Lower lobe of right lung (tissue), 2 donors: Measurements from ENCODE around the gene SECTM1. TPM values are rescaled to one million over a fixed set of nuclear protein-coding genes. Genes with fewer than 3 reads are reported as not detected.

Experiments used
- ATAC-seq, 2 donors: fragments of 200-7000 bp; cut with Tn5 transposase; one replicate each; pipeline ENCODE4 v1.9.1; 2020 to 2022; ENCODE audit warnings: mild to moderate bottlenecking in 2 of 2, moderate library complexity in 2 of 2
- DNase-seq: peaks from one replicate; pipeline ENCODE4 v3.0.0-alpha.2; 2020
- H3K27ac ChIP-seq: fragments of 200-600 bp; one replicate; pipeline ENCODE4 v1.8.0; 2022
- H3K27me3 ChIP-seq: fragments of 200-600 bp; one replicate; pipeline ENCODE4 v1.8.0; 2022; ENCODE audit warnings: low read depth
- H3K36me3 ChIP-seq: fragments of 200-600 bp; one replicate; pipeline ENCODE4 v1.8.0; 2022; ENCODE audit warnings: mild to moderate bottlenecking
- H3K4me1 ChIP-seq: fragments of 200-600 bp; one replicate; pipeline ENCODE4 v1.8.0; 2022
- H3K4me3 ChIP-seq: fragments of 200-600 bp; one replicate; pipeline ENCODE4 v1.8.0; 2022; ENCODE audit warnings: mild to moderate bottlenecking
- H3K9me3 ChIP-seq: fragments of 200-600 bp; one replicate; pipeline ENCODE4 v1.8.0; 2022
- CTCF ChIP-seq: fragments of 200-600 bp; IDR thresholded peaks from one replicate; pipeline ENCODE4 v1.8.0; 2022; ENCODE audit warnings: antibody characterized with exemption, mild to moderate bottlenecking
- intact Hi-C: fragments of 100-400 bp; cut with DNase I; formaldehyde crosslinking; loops from one replicate; pipeline ENCODE4 v1.11.0; 2022
- total RNA-seq: library from RNA; stranded (reverse); fragmentation: NEBNext Ultra II Directional; extraction: Animal tissue kit (Norgen Biotek cat#: 25700); gene quantifications from one replicate; pipeline ENCODE4 v1.2.1, GENCODE V29; 2021
- donor health status: DM: no; HTN: yes; CAD: no; lungs with severe emphysema.

Gene SECTM1
- total RNA-seq, 1 donor from 2014 or later = 44.5 TPM

DNA sequence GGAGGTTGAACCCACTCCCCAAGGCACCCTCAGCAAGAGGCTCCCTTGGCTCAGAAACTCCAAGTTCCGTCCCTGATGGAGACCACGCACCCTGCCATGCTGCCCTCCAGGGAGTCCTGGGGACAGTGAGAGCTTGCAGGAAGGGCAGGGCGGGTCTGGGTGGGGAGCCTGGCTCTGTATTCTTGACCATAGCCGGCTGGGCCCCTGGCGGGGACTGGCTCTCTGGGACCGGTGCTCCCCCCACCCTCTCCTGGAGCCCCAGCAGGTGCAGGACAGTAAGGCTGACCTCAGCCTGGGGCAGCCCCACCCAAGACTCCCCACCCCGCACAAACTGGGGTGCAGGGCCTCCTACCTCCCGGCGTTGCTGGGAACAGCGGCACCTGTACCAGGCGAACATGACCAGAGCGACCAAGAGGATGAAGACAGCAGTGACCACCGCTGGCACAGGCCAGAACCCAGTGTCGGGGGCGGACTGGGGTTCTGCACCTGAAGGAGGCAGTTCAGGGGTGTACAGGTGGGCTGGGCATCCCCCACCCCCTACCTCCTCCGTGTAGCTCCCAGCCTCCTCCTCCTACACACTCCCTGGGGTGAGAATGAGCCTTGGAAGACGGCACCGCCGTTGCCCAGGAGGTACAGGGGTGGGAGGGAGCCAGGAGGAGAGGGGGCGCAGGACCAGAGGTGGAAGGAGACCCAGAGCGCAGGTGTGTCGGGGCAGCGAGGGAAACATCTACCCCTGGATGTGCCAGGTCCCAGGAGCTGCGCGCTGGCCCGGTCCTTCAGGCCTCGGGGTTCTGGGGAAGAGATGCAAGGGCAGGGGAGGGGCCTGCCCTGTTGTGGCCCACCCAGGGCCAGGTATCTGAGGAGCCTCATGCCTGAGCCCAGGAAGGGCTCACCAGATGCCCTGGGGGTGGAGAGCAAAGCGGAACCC is 10.8 kb downstream of the SECTM1 start:
- Histone ChIP-seq H3K36me3 (peaks cover 7% of the 10 kb centered on the region), H3K27me3 (no peaks in the 10 kb centered on the region), H3K9me3 (no peaks in the 10 kb centered on the region), H3K4me3 (no peak overlapping the region), H3K27ac (no peak overlapping the region), H3K4me1 (peaks cover 8% of the 10 kb centered on the region)
- no peak for TF ChIP-seq CTCF
- DNase-seq (no peak), ATAC-seq (peak in 1 of 2 donors; percentile 3)
- intact Hi-C loops = no loop called here

DNA sequence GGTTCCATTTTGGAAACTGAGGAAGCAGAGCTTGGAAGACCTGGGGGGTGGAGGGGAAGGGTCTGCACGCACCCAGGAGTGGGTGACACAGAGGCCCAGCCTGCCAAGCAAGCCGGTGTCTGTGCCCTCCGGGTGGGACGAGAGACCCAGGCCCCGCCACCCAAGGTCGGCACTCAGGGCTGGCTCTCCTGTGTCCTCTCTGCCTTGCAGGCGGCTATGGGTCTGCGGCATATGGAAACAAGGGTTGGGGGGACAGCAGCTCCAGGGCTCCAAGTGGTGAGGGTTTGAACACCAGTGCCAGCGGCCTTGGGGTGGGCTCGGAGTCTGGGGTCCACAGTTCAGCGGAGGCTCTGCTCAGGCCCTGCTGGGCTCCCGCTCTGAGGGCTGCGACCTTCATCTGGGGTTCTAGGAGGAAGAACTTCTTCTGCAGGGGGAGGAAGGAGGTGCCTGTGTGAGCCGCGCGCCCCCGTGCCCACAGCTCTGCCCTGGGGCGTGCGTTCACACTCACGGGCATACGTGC is 11.6 kb downstream of the SECTM1 start:
- Histone ChIP-seq H3K9me3 (no peaks in the 10 kb centered on the region), H3K27me3 (no peaks in the 10 kb centered on the region), H3K4me1 (peaks cover 8% of the 10 kb centered on the region), H3K4me3 (no peak overlapping the region), H3K36me3 (peaks cover 7% of the 10 kb centered on the region), H3K27ac (no peak overlapping the region)
- intact Hi-C loops = no loop called here
- peak in 1 of 2 donors; percentile 1 for ATAC-seq
- TF ChIP-seq CTCF = no peak
- DNase-seq = no peak

GRCh38 chr17:82320956-82321927 is 12.3 kb downstream of the SECTM1 start:
- no peak overlapping the region for H3K27ac ChIP-seq
- peaks cover 5% of the 10 kb centered on the region for H3K36me3 ChIP-seq
- H3K27me3 ChIP-seq = no peaks in the 10 kb centered on the region
- no peaks in the 10 kb centered on the region for H3K9me3 ChIP-seq
- no peak overlapping the region for H3K4me3 ChIP-seq
- ATAC-seq (peak; percentile 66 to 67), DNase-seq (peak; percentile 65)
- intact Hi-C loops = no loop called here
- TF ChIP-seq CTCF = peak; percentile 92
- H3K4me1 ChIP-seq = peaks cover 9% of the 10 kb centered on the region

GRCh38 chr17:82320140-82320840 is 13.3 kb downstream of the SECTM1 start:
- TF ChIP-seq CTCF = no peak
- Histone ChIP-seq H3K27ac (no peak overlapping the region), H3K27me3 (peaks cover 9% of the 10 kb centered on the region), H3K4me3 (no peak overlapping the region), H3K9me3 (no peaks in the 10 kb centered on the region), H3K4me1 (peaks cover 19% of the 10 kb centered on the region), H3K36me3 (no peaks in the 10 kb centered on the region)
- intact Hi-C loops = no loop called here
- DNase-seq (no peak), ATAC-seq (no peak)

DNA sequence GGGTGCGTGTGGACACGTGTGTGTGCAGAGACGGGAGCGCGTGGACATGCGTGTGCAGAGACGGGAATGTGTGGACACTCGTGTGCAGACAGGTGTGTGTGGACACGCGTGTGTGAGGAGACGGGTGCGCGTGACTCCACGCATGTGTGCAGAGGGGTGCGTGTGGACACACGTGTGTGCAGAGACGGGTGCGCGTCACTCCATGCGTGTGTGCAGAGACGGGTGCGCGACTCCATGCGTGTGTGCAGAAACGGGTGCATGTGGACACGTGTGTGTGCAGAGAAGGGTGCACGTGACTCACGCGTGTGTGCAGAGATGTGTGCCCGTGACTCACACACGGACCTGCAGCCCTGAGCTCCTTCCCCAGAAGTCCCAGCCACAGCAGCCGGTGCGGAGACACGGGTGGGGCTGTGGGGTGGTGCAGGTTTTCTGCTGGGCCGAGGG is 13.9 kb downstream of the SECTM1 start:
- DNase-seq = no peak
- H3K4me3 ChIP-seq = no peak overlapping the region
- no peak for ATAC-seq
- H3K4me1 ChIP-seq = peaks cover 20% of the 10 kb centered on the region
- intact Hi-C loops = no loop called here
- TF ChIP-seq CTCF = no peak
- H3K36me3 ChIP-seq = no peaks in the 10 kb centered on the region
- no peak overlapping the region for H3K27ac ChIP-seq
- peaks cover 15% of the 10 kb centered on the region for H3K27me3 ChIP-seq
- H3K9me3 ChIP-seq = no peaks in the 10 kb centered on the region
